ENCODE data around the gene TRPC4.

TRPC4 gene

GRCh38 chr13:37869756-37870488, at the start of gene TRPC4:
Gene TRPC4 (minus strand): TSS chr13:37869772. CDS start chr13:37783333, 86,439 bp downstream.
- peak; percentile 42 to 44 for DNase-seq (ENCODE audit: low read depth in 2 of 2)

DNA sequence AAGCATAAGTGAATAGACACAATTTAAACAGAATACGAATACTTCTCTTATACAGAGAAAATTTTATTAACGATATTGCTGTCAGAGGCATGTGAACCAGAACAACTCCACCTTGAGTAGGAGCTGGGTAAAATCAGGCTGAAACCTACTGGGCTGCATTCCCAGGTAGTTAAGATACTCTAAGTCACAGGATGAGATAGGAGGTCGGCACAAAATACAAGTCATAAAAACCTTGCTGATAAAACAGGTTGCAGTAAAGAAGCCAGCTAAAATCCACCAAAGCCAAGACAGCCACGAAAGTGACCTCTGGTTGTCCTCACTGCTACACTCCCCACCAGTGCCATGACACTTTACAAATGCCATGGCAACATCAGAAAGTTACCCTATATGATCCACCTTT, 49.2 kb upstream of the TRPC4 start:
- no peak for DNase-seq (ENCODE audit: low read depth in 2 of 2)

GRCh38 chr13:37918116-37918714, 48.6 kb upstream of the TRPC4 start:
- DNase-seq (ENCODE audit: low read depth in 2 of 2), result peak in 1 of 2 experiments; percentile 7

- no peak for DNase-seq (ENCODE audit: low read depth in 2 of 2)
These were observed 45.3 kb upstream of the TRPC4 start for GRCh38 chr13:37914781-37915391.

- DNase-seq (ENCODE audit: low read depth in 2 of 2), result no peak
These were observed 41.2 kb upstream of the TRPC4 start for GRCh38 chr13:37910790-37911189.

- DNase-seq (ENCODE audit: low read depth in 2 of 2), result no peak
These were observed 37.3 kb upstream of the TRPC4 start for GRCh38 chr13:37906880-37907279.

DNA sequence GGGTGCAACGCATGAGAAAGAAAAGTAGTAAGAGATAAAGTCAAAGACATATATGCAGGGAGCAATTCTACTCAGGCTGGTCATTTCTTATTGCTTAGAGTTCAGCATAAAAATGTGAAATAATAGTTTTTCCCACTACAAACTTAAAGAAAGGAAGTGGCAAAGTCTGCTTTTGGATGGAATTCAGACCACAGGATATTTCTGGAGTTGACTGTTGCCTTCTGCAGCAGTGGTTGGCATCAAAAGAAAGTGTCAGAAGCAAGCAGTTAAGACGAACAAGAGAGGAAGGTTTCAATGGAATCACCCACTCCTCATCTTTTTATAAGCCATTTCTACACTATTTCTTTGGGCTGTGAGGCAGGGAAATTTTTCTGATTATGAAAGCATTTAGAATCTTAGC, 36.2 kb upstream of the TRPC4 start:
- DNase-seq (ENCODE audit: low read depth in 2 of 2), result no peak

DNA sequence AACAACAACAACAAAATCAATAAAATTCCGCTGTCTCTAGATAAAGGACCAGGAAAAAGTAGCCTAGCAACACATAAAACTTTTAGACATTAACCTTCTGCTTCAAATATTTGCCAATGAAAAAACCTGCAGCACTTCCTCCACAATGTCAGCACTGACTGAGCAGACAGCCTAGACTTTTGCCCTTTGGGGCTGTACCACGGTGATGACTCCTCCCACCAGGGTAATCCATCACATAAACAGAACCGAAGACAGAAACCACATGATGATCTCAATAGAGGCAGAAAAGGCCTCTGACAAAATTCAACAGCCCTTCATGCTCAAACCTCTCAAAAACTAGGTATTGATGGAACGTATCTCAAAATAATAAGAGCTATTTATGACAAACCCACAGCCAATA, 30.2 kb upstream of the TRPC4 start:
- no peak for DNase-seq (ENCODE audit: low read depth in 2 of 2)

GRCh38 chr13:37893321-37893720, 23.7 kb upstream of the TRPC4 start:
- DNase-seq (ENCODE audit: low read depth in 2 of 2), result no peak

DNA sequence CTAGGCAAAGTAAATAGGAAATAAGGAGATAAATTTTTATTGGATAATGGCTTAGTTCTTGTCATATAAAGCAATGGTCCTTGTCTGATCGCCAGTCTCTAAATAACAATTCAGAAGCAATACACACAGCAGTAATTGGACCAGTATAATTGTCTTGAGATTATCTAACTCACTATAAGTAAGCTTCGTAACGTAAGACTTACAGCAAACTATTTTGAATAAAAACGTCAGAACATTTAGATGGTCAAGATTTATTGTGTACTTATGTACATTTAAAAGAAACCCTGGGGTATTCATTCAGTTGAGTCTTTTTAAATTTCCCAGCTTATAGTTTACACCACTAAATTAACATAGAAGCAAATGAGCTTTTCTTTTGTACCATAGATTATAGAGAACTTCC, 20.2 kb upstream of the TRPC4 start:
- DNase-seq (ENCODE audit: low read depth in 2 of 2), result no peak

DNA sequence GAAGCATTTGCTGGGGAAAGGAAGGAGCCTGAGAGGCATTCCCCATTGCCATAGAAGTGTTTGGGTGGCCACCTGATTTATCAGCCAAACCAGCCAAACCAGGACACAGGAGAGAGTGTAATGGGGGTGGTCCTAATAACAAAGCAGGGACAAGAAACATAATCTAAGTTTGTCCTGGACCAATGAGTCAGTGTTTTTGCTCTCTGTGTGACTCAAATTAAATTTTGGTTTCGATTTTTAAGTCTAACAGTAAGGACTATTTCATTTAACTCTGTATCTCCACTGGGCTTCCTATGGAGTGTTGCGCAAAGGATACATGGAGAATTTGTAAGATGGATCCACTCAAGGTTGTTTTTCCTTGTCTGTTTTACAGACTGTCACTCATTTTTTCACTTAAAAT, 19.5 kb upstream of the TRPC4 start:
- DNase-seq (ENCODE audit: low read depth in 2 of 2), result no peak

DNA sequence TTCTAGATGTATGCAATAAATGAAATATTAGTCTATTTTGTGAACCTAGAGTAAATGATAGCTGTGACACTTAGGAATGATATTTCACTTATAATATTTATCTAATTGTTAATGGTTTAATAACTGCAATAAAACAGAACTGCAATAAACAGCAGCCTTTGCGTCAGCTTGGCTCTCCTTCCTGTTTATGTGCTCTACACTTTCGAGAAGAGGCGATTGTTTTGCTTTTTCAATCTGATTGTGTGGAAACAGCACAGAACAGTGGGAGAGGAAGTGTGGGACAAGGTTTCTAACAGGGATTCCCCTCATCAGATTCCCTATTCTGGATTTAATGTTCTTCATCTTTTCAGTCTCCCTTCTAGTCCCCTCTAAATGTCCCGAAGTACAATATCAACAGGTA, 17.3 kb upstream of the TRPC4 start:
- no peak for DNase-seq (ENCODE audit: low read depth in 2 of 2)

DNA sequence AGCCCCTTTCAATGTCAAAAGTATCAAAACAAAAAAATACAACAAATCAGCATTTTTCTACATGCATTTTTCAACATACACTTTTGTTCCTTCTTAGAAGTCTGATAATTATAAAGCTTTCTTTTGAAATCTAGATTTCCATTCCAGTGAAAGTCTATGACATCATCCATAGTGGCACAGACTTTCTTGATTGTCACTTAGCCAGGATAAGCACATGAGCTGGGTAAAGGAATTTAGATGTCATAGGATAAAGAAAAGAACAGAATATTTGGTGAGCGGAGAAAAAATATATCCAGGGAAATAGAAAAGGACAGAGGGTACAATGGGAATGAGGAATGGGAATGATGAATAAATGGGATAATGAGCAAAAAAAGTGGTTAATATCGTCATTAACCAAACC, 15.1 kb upstream of the TRPC4 start:
- no peak for DNase-seq (ENCODE audit: low read depth in 2 of 2)

DNA sequence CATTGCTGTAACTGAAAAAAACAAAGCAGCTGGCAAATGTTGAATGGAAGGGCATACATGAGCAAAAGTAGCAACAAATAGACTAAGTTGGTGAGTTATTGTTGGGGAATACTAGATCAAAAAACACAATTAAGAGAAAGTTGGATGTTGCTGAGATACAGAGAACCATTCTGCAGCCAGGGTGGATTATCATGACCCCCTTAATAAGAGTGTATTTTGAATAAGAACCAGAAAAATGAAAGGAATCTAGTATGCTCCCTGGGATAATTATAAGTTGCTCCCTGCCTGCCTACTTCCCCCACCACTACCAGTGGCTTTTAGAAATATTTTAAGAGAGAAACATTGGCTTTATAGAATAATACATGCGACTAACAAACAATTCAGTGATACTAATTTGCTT, 14.5 kb upstream of the TRPC4 start:
- DNase-seq (ENCODE audit: low read depth in 2 of 2), result no peak

- DNase-seq (ENCODE audit: low read depth in 2 of 2), result no peak
These were observed 9.3 kb upstream of the TRPC4 start for GRCh38 chr13:37878921-37879320.

DNA sequence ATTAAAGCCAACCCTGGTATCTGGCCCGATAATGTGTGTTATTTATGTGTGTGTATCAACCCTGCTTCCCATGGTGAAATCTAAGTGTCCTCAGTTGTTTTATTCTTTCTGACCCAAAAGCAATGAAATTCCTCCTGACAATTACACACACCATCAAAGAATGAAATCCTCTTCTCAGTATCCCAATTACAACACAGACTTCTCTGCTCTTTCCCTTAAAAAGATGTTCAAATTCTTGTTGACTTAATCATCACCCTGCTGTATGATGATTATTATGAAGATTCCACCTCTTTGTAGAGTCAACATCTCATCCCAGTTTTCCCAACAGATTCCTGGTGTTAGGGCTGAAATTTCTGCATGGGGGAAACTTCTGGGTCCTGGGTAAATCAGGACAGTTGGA, 8.9 kb upstream of the TRPC4 start:
- DNase-seq (ENCODE audit: low read depth in 2 of 2), result peak; percentile 42 to 49

GRCh38 chr13:37870895-37871550, 1.5 kb upstream of the TRPC4 start:
- DNase-seq (ENCODE audit: low read depth in 2 of 2), result peak in 1 of 2 experiments; percentile 40

DNA sequence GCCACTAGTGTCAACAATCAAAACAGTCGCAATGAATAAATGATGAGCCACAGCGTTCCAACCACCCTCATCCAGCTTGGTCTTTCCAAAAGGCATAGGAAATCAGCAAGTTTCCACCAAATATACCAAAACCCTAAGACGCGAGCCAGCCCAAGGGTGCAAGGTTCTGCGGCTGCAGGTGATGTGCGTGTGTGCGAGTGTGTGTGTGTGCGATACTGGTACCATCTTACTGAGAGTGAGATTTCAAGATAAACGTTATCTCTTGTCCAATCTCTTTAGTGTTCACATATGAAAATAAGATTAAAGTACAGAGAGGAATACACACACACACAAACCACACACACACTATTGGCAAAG, 895 bp upstream of the TRPC4 start:
- DNase-seq (ENCODE audit: low read depth in 2 of 2), result no peak

GRCh38 chr13:37869506-37869755, 141 bp downstream of the TRPC4 start:
- DNase-seq (ENCODE audit: low read depth in 2 of 2), result no peak

DNA sequence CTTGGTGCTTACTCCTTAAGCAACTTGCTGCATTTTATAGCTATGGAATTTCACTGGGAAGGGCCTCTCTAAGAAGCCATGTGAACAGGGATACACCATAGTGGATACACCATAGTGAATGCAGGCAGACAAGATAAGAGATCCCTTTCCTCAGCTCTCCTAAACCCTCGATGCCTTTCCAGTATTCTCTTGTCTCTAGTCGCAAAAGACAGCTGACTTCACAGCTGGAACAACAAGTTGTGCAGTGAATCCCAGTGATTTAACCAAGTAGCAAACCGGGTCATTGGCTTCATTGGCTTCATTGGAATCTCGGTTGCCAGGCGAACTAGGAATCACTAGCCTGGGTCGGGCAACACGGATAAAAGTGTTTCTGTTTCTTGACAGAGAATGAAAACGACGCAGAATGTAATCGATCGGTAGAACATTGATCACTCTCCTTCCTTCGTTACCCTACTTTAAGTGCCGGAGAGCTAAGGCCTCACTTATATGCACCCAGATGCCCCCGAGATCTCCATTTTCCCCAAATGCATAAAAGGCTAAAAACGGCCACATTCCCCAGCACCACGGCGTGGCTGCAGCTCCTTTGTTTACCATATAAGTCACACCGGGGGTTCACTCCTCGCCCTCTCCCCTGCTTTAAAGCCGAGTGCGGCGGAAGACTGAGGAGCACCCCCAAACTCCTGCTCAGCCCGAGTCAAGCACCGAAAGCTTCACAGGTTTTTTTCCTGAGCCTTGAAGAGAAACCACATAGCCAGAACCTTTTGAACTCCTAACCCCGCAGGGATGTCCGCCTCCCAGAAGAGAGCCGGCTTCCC, 674 bp downstream of the TRPC4 start:
- DNase-seq (ENCODE audit: low read depth in 2 of 2), result no peak

DNA sequence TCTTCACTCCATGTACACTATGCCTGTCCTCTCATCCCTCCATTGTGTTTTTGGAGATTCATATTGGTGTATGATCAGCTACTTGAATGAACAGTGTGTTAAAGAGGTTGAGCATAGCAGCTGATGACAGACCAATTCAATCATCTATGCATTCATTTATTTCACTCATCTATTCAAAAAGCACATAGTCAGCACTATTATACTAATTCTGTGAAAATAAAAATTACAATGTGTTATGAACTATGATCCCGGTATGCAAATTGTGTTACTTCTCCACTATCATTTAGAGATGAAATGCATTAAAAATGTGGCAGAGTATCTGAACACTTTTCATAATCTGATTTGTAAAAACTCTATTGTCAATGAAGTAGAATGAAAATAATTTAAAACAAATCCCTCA, 5.9 kb downstream of the TRPC4 start:
- no peak for DNase-seq (ENCODE audit: low read depth in 2 of 2)

DNA sequence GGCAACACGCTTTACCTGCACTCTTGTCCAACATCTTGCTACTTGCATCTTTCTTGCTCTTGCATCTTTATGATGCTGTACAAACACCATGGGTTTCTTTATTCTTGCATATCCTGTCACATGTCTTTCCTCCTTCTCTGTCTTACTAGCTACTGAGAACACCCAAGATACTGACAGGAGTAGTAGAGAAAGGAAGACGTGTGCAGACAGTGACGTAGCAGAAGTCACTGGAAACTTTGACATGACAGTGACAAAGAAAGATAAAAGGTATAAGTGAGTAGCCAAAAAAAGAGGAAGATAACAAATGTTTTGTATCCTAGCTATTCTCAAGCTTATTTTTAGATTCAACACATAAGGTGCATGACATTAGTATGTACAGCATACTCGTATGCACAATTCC, 34.2 kb downstream of the TRPC4 start:
- DNase-seq (ENCODE audit: low read depth in 2 of 2), result no peak
